Activated naive CD8-positive, alpha-beta T cell treated with anti-CD3 and anti-CD28 coated beads for 36 hours (primary cell): Measurements from ENCODE around the gene R3HDML. TPM values are rescaled to one million over a fixed set of nuclear protein-coding genes. Genes with fewer than 3 reads are reported as not detected.

ENCODE experiments used
- DNase-seq: peaks from one replicate; pipeline ENCODE4 v3.0.0; 2021
- H3K27ac Mint-ChIP-seq: one replicate; pipeline ENCODE4 v1.8.0; 2022; ENCODE audit warnings: mild to moderate bottlenecking, moderate library complexity, mixed read lengths
- H3K27me3 Mint-ChIP-seq: one replicate; pipeline ENCODE4 v1.8.0; 2022; ENCODE audit warnings: mild to moderate bottlenecking, mixed read lengths
- H3K36me3 Mint-ChIP-seq: one replicate; pipeline ENCODE4 v1.8.0; 2021; ENCODE audit warnings: mild to moderate bottlenecking, mixed read lengths
- H3K4me1 Mint-ChIP-seq: one replicate; pipeline ENCODE4 v1.8.0; 2021; ENCODE audit warnings: mixed read lengths
- H3K4me3 Mint-ChIP-seq: one replicate; pipeline ENCODE4 v1.8.0; 2022; ENCODE audit warnings: mild to moderate bottlenecking, moderate library complexity, mixed read lengths
- H3K9me3 Mint-ChIP-seq: one replicate; pipeline ENCODE4 v1.8.0; 2022; ENCODE audit warnings: mixed read lengths
- total RNA-seq, 2 experiments: library from RNA; stranded (reverse); gene quantifications; one replicate each; pipeline ENCODE4 v1.2.3, GENCODE V29; 2021

The R3HDML gene
- total RNA-seq, 2 experiments from 2014 or later = not detected

DNA sequence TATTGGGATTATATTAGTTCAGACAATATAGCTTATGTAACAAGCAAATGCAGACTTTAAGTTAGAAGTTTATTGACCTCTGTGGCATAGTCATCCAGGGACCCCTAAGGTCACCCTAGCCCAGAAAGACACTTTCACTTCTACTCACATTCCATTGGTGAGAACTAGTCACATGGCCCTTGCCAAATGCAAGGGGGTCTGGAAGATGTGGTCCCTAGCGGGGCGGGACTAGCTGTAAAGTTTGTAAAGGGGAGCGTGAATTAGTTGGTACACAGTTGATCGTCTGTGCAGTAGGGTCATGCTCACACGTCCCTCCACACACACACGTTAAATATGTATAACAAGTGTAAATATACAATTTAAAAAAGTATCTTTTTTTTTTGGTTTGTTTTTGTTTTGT is 27.9 kb downstream of the R3HDML start:
- Mint-ChIP-seq H3K27me3 (no peaks in the 10 kb centered on the region), H3K27ac (no peak overlapping the region), H3K4me1 (no peaks in the 10 kb centered on the region), H3K9me3 (no peaks in the 10 kb centered on the region), H3K4me3 (no peak overlapping the region), H3K36me3 (no peaks in the 10 kb centered on the region)
- DNase-seq = no peak

DNA sequence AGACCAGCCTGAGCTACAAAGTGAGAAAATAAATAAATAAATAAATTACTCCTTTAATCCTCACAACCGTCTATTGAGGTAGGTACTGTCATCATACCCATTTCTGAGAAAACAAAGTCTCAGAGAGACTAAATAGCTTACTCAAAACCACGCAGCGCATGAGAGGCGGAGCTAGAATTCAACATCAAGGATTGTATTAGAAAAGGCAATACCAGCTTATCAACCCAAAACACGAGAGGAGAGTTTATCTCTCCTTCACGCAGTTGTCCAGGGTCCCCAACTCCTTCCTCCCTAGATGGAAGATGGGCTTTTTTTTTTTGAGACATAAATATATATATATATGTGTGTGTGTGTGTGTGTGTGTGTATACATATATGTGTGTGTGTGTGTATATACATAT is 30.9 kb downstream of the R3HDML start:
- DNase-seq = no peak
- no peaks in the 10 kb centered on the region for H3K9me3 Mint-ChIP-seq
- no peaks in the 10 kb centered on the region for H3K4me1 Mint-ChIP-seq
- H3K27me3 Mint-ChIP-seq = no peaks in the 10 kb centered on the region
- no peaks in the 10 kb centered on the region for H3K36me3 Mint-ChIP-seq
- H3K4me3 Mint-ChIP-seq = no peak overlapping the region
- H3K27ac Mint-ChIP-seq = no peak overlapping the region

DNA sequence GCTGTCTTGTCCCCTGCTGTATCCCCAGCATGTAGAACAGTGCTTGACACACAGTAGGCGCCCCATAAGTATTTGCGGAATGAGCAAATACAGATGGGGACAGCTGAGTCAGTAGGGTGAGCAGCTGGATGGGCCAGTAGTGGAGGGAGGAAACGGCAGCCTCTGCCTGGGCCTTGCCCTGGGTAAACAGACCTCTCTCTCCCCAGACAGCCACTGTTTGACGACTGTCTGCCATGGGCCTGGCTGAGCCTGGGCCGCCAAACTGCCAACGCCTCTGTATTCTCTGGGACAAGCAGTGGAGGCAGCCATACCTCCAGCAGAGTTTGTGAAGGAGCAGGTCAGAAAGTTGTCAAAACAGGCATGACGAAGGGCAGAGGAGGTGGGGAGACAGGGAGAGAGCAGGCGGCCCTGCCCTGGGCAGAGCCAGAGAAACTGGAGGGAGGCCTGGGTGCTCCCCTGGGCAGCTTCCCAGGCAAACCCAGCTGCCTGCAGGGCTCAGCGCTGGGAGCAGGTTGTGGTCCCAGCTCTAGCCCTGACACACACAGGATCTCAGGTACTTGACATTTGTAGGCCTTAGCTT is 33.9 kb downstream of the R3HDML start:
- H3K4me3 Mint-ChIP-seq = no peak overlapping the region
- DNase-seq = no peak
- no peaks in the 10 kb centered on the region for H3K9me3 Mint-ChIP-seq
- H3K4me1 Mint-ChIP-seq = no peaks in the 10 kb centered on the region
- H3K36me3 Mint-ChIP-seq = no peaks in the 10 kb centered on the region
- no peak overlapping the region for H3K27ac Mint-ChIP-seq
- H3K27me3 Mint-ChIP-seq = no peaks in the 10 kb centered on the region

DNA sequence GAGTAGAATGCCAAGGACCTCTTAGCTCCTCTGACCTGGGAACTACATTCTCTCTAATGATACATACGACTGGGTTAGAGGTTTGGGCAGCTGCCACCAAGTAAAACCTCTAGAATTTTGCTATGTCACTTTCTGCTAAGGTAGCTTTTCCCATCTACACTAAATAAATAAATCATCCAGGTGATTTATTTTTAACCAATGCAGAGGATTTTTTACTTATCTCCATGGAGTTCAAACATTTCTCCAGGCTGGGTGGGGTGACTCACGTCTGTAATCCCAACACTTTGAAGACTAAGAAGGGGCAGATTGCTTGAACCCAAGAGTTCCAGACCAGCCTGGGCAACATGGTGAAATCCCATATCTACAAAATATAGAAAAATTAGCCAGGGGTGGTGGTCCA is 45.8 kb downstream of the R3HDML start:
- no peaks in the 10 kb centered on the region for H3K4me1 Mint-ChIP-seq
- no peak overlapping the region for H3K27ac Mint-ChIP-seq
- DNase-seq = no peak
- no peaks in the 10 kb centered on the region for H3K9me3 Mint-ChIP-seq
- no peaks in the 10 kb centered on the region for H3K36me3 Mint-ChIP-seq
- peaks cover 14% of the 10 kb centered on the region for H3K27me3 Mint-ChIP-seq
- no peak overlapping the region for H3K4me3 Mint-ChIP-seq

DNA sequence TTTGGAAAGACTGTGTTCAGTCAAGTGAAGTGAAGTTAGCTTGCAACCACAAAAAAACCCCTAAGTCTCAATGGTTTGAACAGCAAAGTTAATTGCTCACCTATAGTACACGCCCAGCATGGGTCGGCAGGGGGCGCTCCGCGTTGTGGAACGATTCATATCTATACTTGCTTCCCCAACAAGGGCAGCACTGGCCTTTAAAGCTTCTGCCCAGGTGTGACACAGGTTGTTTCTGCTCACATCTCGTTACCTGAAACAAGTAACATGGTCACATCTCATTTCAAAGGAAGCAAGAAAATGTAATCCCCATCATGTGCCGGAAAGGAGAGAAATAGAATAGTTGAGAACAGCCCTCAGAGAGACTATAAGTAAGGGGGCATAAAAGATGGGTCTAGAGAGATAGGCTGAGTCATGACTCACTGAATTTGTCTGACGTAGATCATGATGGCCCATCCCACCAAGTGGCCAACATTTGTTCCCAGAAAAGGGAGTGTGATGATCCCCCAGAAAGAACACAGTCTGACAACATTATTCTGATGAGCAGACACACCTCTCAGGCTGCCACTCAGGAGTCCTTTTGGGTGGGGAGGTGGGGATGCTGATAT is 47.7 kb downstream of the R3HDML start:
- H3K27me3 Mint-ChIP-seq = peaks cover 26% of the 10 kb centered on the region
- no peak overlapping the region for H3K27ac Mint-ChIP-seq
- peaks cover 3% of the 10 kb centered on the region for H3K4me1 Mint-ChIP-seq
- no peaks in the 10 kb centered on the region for H3K36me3 Mint-ChIP-seq
- H3K9me3 Mint-ChIP-seq = no peaks in the 10 kb centered on the region
- no peak overlapping the region for H3K4me3 Mint-ChIP-seq
- peak; percentile 77 for DNase-seq

DNA sequence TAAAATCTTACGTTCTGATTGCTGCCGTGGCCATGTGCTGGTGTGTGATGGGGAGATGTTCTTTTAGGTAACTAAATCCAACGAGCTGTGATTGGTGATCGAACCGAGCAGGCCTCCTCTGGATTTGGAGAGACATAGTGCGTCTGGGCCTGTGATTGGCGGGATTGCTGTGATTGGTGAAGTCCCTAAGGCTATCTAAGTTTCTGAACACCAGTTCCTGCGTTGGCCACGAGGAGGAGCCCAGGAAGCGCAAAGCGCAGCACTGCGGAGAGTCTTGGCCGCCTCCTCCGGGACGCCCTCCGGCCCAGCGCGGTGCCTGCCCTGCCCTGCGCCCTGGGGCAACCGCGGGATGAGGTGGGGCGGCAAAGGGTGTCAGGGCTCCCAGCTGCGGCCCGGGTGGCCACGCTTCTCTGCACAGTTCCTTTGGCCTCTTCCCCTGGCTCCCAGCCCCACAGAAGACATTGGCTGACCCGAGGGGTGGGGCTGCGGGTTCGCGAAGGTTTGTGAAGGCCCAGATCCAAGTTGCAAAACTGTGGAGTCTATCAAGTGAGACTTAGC is 51.7 kb downstream of the R3HDML start:
- DNase-seq = peak; percentile 79
- H3K27me3 Mint-ChIP-seq = peaks cover 13% of the 10 kb centered on the region
- no peak overlapping the region for H3K27ac Mint-ChIP-seq
- no peak overlapping the region for H3K4me3 Mint-ChIP-seq
- H3K4me1 Mint-ChIP-seq = peaks cover 3% of the 10 kb centered on the region
- no peaks in the 10 kb centered on the region for H3K36me3 Mint-ChIP-seq
- H3K9me3 Mint-ChIP-seq = no peaks in the 10 kb centered on the region

DNA sequence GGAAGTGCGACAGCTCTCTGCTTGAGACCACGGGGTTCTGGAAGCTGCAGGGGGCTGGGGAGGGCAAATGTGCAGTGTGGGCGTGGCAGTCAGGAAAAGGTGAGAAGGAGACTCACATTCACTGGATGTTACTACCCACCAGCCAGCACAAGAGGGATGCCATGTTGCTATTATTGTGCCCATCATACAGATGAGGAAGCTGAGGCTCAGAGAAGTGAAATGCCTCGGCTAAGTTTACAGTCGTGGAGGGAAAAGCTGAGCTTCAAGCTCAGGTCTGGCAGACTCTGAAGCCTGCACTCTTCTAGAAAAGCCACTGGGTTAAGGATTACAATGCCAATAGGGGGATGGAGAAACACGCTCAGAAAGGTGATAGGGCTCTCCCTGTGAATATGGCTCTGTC is 53.0 kb downstream of the R3HDML start:
- Mint-ChIP-seq H3K27me3 (peaks cover 13% of the 10 kb centered on the region), H3K4me3 (no peak overlapping the region), H3K36me3 (no peaks in the 10 kb centered on the region), H3K27ac (no peak overlapping the region), H3K9me3 (no peaks in the 10 kb centered on the region), H3K4me1 (peaks cover 3% of the 10 kb centered on the region)
- DNase-seq = no peak

DNA sequence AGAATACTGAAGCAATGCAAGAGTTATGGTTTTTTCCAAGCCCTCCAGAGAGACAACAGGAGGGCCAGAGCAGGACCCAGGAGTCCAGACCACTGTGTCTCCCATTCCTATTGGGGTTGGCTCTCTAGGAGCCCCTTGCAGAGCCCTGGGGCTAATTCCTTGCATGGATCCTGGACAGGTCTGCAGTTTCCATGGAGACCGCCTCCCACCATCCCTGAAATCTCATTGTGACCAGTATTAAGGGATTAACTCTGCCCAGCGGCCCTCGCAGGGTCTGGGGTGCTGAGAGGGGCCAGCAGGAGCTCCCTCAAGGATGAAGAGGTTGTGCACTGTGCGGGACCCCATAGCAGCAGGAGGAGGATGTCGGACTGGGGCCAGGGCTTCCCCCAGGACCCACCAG is 53.4 kb downstream of the R3HDML start:
- no peak overlapping the region for H3K27ac Mint-ChIP-seq
- H3K9me3 Mint-ChIP-seq = no peaks in the 10 kb centered on the region
- no peak overlapping the region for H3K4me3 Mint-ChIP-seq
- no peaks in the 10 kb centered on the region for H3K36me3 Mint-ChIP-seq
- peaks cover 13% of the 10 kb centered on the region for H3K27me3 Mint-ChIP-seq
- no peak for DNase-seq
- peaks cover 3% of the 10 kb centered on the region for H3K4me1 Mint-ChIP-seq

DNA sequence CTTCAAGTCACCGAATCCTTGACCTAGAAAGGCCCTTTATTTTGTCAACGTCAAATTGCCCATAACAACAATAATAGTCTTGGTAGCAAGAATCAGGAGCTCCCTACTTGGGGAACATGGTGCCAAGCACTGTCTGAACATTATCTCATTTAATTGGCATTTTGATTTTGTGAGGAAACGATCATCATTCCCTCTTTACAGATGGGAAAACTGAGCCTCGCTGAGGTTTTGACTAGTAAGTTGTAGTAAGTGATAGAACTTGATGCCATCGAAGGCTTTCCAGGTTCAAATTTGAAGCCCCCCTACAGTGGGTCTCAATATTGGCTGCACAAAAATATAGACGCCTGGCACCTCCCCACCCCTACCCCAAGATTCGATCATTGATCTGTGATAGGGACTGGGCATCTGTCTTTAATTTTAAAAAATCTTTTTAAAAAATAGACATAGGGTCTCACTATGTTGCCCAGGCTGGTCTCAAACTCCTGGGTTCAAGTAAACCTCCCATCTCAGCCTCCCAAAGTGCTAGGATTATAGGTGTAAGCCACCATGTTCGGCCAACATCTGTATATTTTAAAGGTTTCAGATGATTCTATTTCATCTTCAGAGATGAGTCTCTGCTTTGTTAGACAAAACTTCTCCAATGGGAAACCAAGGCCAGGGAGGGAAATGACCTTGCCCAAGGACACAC is 55.4 kb downstream of the R3HDML start:
- DNase-seq = no peak
- H3K27me3 Mint-ChIP-seq = peaks cover 13% of the 10 kb centered on the region
- no peaks in the 10 kb centered on the region for H3K9me3 Mint-ChIP-seq
- no peak overlapping the region for H3K27ac Mint-ChIP-seq
- H3K4me1 Mint-ChIP-seq = peaks cover 3% of the 10 kb centered on the region
- H3K4me3 Mint-ChIP-seq = no peak overlapping the region
- H3K36me3 Mint-ChIP-seq = no peaks in the 10 kb centered on the region

DNA sequence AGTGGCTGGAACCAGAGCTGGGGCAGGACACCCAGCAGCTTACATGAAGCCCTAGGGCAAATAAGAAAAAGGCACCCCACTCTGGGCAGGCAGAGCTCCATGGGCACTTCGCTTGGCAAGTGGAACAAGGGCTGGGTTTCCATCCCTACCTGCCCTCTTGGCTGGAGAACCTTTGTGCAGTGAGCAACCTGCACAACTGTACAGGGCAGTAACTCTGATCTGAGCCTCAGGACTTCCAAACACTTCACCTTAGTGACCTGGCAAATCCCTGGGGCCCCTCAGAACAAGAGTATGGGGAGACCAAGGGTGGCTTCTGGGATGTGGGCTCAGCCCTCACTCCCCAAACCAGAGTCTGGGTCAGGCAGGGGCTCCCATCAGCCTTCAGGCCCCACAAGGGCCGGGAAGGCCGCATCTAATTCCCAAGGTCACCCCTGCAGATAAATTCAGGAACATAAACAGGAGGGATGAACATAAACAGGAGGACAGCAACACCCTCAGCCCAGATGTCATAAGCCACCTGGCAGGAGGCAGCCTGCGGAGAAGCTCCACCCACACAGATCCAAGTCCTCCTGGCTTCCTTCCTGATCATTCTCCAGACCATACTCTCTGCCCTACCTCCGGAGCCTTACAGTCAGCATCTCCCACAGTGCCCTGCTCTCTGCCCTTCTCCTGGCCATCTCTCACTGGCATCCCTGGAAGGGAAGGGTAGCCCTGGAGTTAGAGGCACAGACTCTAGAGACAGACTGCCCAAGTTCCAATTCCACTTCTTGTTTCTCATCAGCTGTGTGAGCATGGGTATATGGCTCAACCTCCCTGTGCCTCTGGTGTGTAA is 56.1 kb downstream of the R3HDML start:
- Mint-ChIP-seq H3K27me3 (peaks cover 13% of the 10 kb centered on the region), H3K36me3 (no peaks in the 10 kb centered on the region), H3K4me1 (peaks cover 3% of the 10 kb centered on the region), H3K9me3 (no peaks in the 10 kb centered on the region), H3K27ac (no peak overlapping the region), H3K4me3 (no peak overlapping the region)
- DNase-seq = no peak

DNA sequence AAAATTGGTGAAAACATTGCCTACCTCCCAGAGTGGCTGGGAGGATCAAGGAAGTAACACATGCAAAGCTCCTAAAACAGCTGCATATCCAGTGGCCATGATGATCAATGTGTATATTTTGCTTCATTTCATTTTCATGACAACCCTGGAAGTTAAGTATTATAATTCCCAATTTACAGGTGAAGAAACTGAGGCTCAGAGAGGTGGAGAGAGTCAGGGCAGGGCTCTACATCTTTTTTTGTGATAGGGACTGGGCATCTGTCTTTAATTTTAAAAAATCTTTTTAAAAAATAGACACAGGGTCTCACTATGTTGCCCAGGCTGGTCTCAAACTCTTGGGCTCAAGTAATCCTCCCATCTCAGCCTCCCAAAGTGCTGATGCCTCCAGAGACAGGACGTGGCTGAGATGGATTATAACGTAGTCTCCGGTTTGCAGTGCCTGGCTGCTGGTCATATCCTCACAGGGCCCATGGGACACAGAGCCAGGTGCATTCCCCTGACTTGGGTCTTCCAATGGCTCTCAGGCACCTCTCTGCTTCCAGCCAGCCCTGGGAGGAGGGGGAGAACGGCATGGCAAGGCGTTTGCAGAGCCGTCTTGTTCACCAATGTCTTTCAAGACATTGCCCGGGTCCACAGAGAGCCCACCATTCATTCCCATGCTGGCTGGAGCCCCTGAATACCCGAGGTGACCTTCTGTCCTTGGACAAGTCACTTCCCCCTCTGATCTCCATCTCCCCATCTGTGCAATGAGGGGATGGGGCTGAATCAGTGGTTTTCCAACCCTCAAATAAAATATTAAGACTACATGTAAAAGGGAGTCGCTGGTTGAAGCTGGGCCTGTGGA is 57.0 kb downstream of the R3HDML start:
- H3K9me3 Mint-ChIP-seq = no peaks in the 10 kb centered on the region
- H3K4me1 Mint-ChIP-seq = peaks cover under 1% of the 10 kb centered on the region
- no peak for DNase-seq
- H3K27me3 Mint-ChIP-seq = peaks cover 8% of the 10 kb centered on the region
- no peak overlapping the region for H3K27ac Mint-ChIP-seq
- H3K4me3 Mint-ChIP-seq = no peak overlapping the region
- no peaks in the 10 kb centered on the region for H3K36me3 Mint-ChIP-seq

DNA sequence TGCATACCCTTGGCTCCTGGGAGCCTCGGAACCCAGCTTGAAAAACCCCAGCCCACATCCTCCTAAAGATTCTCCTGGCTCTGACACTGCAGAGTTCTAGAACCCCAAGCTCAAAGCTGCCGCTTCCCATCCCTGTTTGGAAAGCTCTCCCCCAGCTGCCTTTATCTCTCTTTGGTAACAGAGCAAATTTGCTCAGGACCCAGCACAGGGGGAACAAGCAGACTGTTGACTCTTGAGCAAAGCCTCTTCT is 57.5 kb downstream of the R3HDML start:
- Mint-ChIP-seq H3K9me3 (no peaks in the 10 kb centered on the region), H3K4me3 (no peak overlapping the region), H3K27ac (no peak overlapping the region), H3K27me3 (peaks cover 3% of the 10 kb centered on the region), H3K4me1 (no peaks in the 10 kb centered on the region), H3K36me3 (no peaks in the 10 kb centered on the region)
- no peak for DNase-seq

DNA sequence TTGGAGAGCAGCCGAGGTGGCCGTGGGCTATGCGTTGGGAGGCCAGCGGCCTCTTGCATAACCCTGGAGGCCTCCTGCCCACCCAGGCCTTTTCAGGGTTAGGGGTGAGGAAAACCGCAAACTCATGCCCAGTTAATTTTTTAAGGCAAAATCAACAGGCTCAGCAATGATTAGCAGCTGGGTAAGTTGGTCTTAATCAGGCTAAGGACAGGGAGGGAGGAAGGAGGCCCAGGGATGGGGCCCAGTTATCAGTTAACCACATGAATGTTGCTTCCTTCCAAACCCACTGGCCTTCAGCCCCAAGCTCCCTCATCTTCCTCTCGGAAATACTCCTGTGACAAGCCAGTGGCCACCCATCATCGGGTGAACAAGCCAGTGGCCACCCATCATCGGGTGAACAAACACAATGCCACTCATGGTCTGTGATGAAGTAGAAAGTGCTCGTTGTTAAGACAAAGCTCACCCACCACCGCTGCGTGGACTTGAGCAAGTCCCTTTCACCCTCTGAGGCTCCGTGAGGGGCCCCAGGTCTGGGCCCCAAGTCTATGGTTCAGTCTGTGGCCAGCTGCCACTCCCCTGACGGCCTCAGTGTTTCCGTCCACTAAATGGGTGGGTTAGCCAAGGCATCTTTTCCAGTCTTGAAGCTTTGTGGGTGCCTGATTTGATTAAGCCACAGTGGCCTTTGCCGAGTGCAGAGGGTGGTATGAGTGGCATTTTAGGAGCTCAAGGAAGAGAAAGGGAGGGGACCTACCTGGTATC is 58.0 kb downstream of the R3HDML start:
- H3K36me3 Mint-ChIP-seq = no peaks in the 10 kb centered on the region
- no peaks in the 10 kb centered on the region for H3K4me1 Mint-ChIP-seq
- no peaks in the 10 kb centered on the region for H3K27me3 Mint-ChIP-seq
- H3K4me3 Mint-ChIP-seq = no peak overlapping the region
- H3K27ac Mint-ChIP-seq = no peak overlapping the region
- H3K9me3 Mint-ChIP-seq = no peaks in the 10 kb centered on the region
- DNase-seq = no peak
